ENCODE measurements around the gene HHIPL2.

DNA sequence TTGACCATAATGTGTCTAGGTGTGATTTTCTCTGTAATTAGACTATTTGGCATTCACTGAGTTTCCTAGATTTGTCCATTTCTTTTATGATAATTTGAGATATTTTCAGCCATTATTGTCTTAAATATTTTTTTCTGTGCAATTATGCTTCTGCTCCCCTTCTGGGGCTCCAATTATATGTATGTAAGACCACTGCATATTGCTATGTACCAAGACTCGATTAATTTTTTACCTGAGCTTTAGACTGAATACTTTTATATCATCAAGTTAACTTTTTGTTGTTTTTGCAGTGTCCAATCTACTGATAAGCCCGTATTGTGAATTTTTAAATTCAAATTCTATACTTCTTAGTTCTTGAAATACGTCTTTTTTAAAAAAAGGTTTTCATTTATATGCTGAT, 46.9 kb upstream of the HHIPL2 start:
- TF ChIP-seq POLR2A (IDR thresholded peaks at IDR 0.05; ENCODE audit: low read depth, low read length) (no peak), POLR2AphosphoS5 (IDR thresholded peaks at IDR 0.05; ENCODE audit: low read depth, low read length) (no peak), TAF1 (IDR thresholded peaks at IDR 0.05; ENCODE audit: borderline replicate concordance, low read depth, low read length) (no peak)
